SK-N-SH (cell line): ENCODE measurements around the gene VRK2. TPM values are rescaled to one million over a fixed set of nuclear protein-coding genes. Genes with fewer than 3 reads are reported as not detected.

Experiments
- CTCF ChIA-PET: fragments of 300-600, 350-600 bp; formaldehyde crosslinking; extraction: SDS; loops from one replicate; lab custom pipeline; 2021; lab: Yijun Ruan, JAX
- POLR2A ChIA-PET: fragments of 350-600 bp; sonication (Branson Sonifier 250); formaldehyde crosslinking; extraction: SDS; loops from one replicate; lab custom pipeline; 2020; ENCODE audit warnings: antibody characterized with exemption, inconsistent platforms; lab: Yijun Ruan, JAX
- DNase-seq: peaks from one replicate; pipeline ENCODE4 v3.0.0; 2012
- H2AFZ ChIP-seq: fragments of 200-600 bp; sonication (generic); 2 replicates; pipeline ENCODE4 v1.8.1; 2016; ENCODE audit warnings: antibody characterized with exemption, mild to moderate bottlenecking, low read depth
- H3F3A ChIP-seq: fragments of 200-600 bp; sonication (generic); replicated peaks from 2 replicates; pipeline ENCODE3; 2016; ENCODE audit warnings: antibody characterized with exemption, mild to moderate bottlenecking; ENCODE audit not compliant: insufficient read depth
- H3K27ac ChIP-seq, 2 experiments: fragments of 200-500 bp in 1 of 2; fragments of 200-600 bp in 1 of 2; sonication (Bioruptor generic) in 1 of 2; sonication (generic), shearing (Covaris generic) in 1 of 2; 2 replicates each; pipeline versions ENCODE4 v1.5.1 to v1.6.1; 2014 to 2016; ENCODE audit warnings: low read depth in 2 of 2, inconsistent platforms in 1 of 2, low read length in 1 of 2, mild to moderate bottlenecking in 1 of 2, mixed read lengths in 1 of 2
- H3K27me3 ChIP-seq: fragments of 200-600 bp; sonication (generic), shearing (Covaris generic); 2 replicates; pipeline ENCODE4 v1.6.1; 2016; ENCODE audit warnings: mixed run types; ENCODE audit not compliant: insufficient read depth
- H3K36me3 ChIP-seq, 2 experiments: fragments of 200-500 bp in 1 of 2; fragments of 200-600 bp in 1 of 2; sonication (Bioruptor generic) in 1 of 2; sonication (generic) in 1 of 2; replicated peaks in 1 of 2; 2 replicates each; pipeline versions ENCODE3 to v1.5.1; 2014 to 2016; ENCODE audit warnings: low read length in 1 of 2, mild to moderate bottlenecking in 1 of 2; ENCODE audit not compliant: insufficient read depth in 2 of 2, control insufficient read depth in 1 of 2
- H3K4me1 ChIP-seq, 2 experiments: fragments of 200-500 bp in 1 of 2; fragments of 200-600 bp in 1 of 2; sonication (Bioruptor generic) in 1 of 2; sonication (generic), shearing (Covaris generic) in 1 of 2; 2 replicates each; pipeline versions ENCODE4 v1.5.1 to v1.6.1; 2014 to 2016; ENCODE audit warnings: low read depth in 1 of 2, low read length in 1 of 2, mixed run types in 1 of 2; ENCODE audit not compliant: insufficient read depth in 2 of 2, control insufficient read depth in 1 of 2
- H3K4me2 ChIP-seq: fragments of 200-600 bp; sonication (generic), shearing (Covaris generic); 2 replicates; pipeline ENCODE4 v1.6.1; 2017; ENCODE audit warnings: mixed run types
- H3K4me3 ChIP-seq, 2 experiments: fragments of 200-500 bp in 1 of 2; fragments of 200-600 bp in 1 of 2; sonication (Bioruptor generic) in 1 of 2; sonication (generic), shearing (Covaris generic) in 1 of 2; 2 replicates each; pipeline versions ENCODE4 v1.5.1 to v1.8.1; 2014 to 2016; ENCODE audit warnings: low read depth in 2 of 2, inconsistent platforms in 1 of 2, low read length in 1 of 2, mild to moderate bottlenecking in 1 of 2, mixed read lengths in 1 of 2, moderate library complexity in 1 of 2
- H3K79me2 ChIP-seq: fragments of 200-600 bp; sonication (generic); 2 replicates; pipeline ENCODE4 v1.8.1; 2017; ENCODE audit warnings: mild to moderate bottlenecking; ENCODE audit not compliant: insufficient read depth
- H3K9ac ChIP-seq: fragments of 200-600 bp; sonication (generic); 2 replicates; pipeline ENCODE4 v1.6.1; 2017; ENCODE audit warnings: mixed run types
- H3K9me2 ChIP-seq: fragments of 200-600 bp; sonication (generic); 2 replicates; pipeline ENCODE4 v1.6.1; 2017; ENCODE audit warnings: mixed run types
- H3K9me3 ChIP-seq: fragments of 200-600 bp; sonication (generic); 2 replicates; pipeline ENCODE4 v1.6.1; 2017; ENCODE audit warnings: mixed run types, mild to moderate bottlenecking, moderate library complexity
- H4K20me1 ChIP-seq: fragments of 200-600 bp; sonication (generic); 2 replicates; pipeline ENCODE4 v1.6.1; 2017; ENCODE audit warnings: mild to moderate bottlenecking, mixed run types; ENCODE audit not compliant: insufficient read depth
- CHD2 ChIP-seq: fragments of 150-350 bp; IDR thresholded peaks from 2 replicates; pipeline ENCODE4 v1.6.1; 2018; ENCODE audit warnings: low read length; ENCODE audit not compliant: partially characterized antibody
- ELF1 ChIP-seq: IDR thresholded peaks from 2 replicates; pipeline ENCODE4 v1.4.0; 2012
- EZH2phosphoT487 ChIP-seq: fragments of 200-600 bp; sonication (generic); IDR thresholded peaks from 2 replicates; pipeline ENCODE4 v1.6.1; 2017; ENCODE audit warnings: low read depth, mixed run types, mild to moderate bottlenecking, antibody characterized with exemption, moderate library complexity, borderline replicate concordance
- FOSL2 ChIP-seq: IDR thresholded peaks from 2 replicates; pipeline ENCODE4 v1.4.0; 2012; ENCODE audit warnings: low read depth, mild to moderate bottlenecking, moderate library complexity, borderline replicate concordance
- FOXM1 ChIP-seq: IDR thresholded peaks from 2 replicates; pipeline ENCODE4 v1.4.0; 2012; ENCODE audit warnings: low read depth, mild to moderate bottlenecking
- GATA2 ChIP-seq: sonication (generic); formaldehyde crosslinking; IDR thresholded peaks from 2 replicates; pipeline ENCODE4 v1.5.0; 2020; ENCODE audit warnings: mild to moderate bottlenecking, missing genetic modification reagents
- MEF2A ChIP-seq: IDR thresholded peaks from 2 replicates; pipeline ENCODE4 v1.4.0; 2012; ENCODE audit warnings: low read depth, borderline replicate concordance
- MXI1 ChIP-seq: IDR thresholded peaks from 2 replicates; pipeline ENCODE4 v1.6.1; 2012; ENCODE audit warnings: mild to moderate bottlenecking, low read depth, low read length, improper control_type of control experiment
- NFIC ChIP-seq: IDR thresholded peaks from 2 replicates; pipeline ENCODE4 v1.4.0; 2012; ENCODE audit warnings: borderline replicate concordance
- NRF1 ChIP-seq: IDR thresholded peaks from 2 replicates; pipeline ENCODE4 v1.6.1; 2012; ENCODE audit warnings: low read depth, mild to moderate bottlenecking, low read length
- POLR2AphosphoS5 ChIP-seq: IDR thresholded peaks from 2 replicates; pipeline ENCODE4 v1.6.1; 2012; ENCODE audit warnings: low read depth, low read length
- RAD21 ChIP-seq: IDR thresholded peaks from 2 replicates; pipeline ENCODE4 v1.6.1; 2012; ENCODE audit warnings: mild to moderate bottlenecking, low read length
- RFX5 ChIP-seq: IDR thresholded peaks from 2 replicates; pipeline ENCODE4 v1.6.1; 2012; ENCODE audit warnings: mild to moderate bottlenecking, improper control_type of control experiment, low read length
- SIN3A ChIP-seq: IDR thresholded peaks from 2 replicates; pipeline ENCODE4 v1.6.1; 2012; ENCODE audit warnings: low read depth, mild to moderate bottlenecking, low read length, moderate library complexity, borderline replicate concordance
- SMC3 ChIP-seq: IDR thresholded peaks from 2 replicates; pipeline ENCODE4 v1.6.1; 2012; ENCODE audit warnings: low read depth, low read length, improper control_type of control experiment
- TAF1 ChIP-seq: IDR thresholded peaks from 2 replicates; pipeline ENCODE4 v1.6.1; 2012; ENCODE audit warnings: low read depth, mild to moderate bottlenecking, low read length, moderate library complexity, borderline replicate concordance
- TEAD4 ChIP-seq: IDR thresholded peaks from 2 replicates; pipeline ENCODE4 v1.4.0; 2012; ENCODE audit warnings: mild to moderate bottlenecking, borderline replicate concordance; ENCODE audit not compliant: insufficient read depth
- WGBS: methylation state at CpG from one replicate; pipeline ENCODE4 v1.1.6; 2017; ENCODE audit warnings: low lambda C conversion rate; 5-methylcytosine and 5-hydroxymethylcytosine counted together
- polyA plus RNA-seq, 3 experiments: library from polyadenylated mRNA; depleted of rRNA; stranded (reverse); fragments of >200 nt; gene quantifications; 2 replicates each; pipeline ENCODE4 v1.2.3, GENCODE V29; 2012
- TF ChIP-seq, protein P1 (sequence below): IDR thresholded peaks from 2 replicates; pipeline ENCODE4 v1.4.0; 2012; ENCODE audit warnings: low read depth, borderline replicate concordance
- TF ChIP-seq, protein P2 (sequence below): IDR thresholded peaks from 2 replicates; pipeline ENCODE4 v1.4.0; 2012; ENCODE audit warnings: low read depth
- TF ChIP-seq, protein P3 (sequence below): IDR thresholded peaks from 2 replicates; pipeline ENCODE4; 2012
- TF ChIP-seq, protein P4 (sequence below): fragments of 150-350 bp; IDR thresholded peaks from 2 replicates; pipeline ENCODE4 v1.6.1; 2016; ENCODE audit warnings: mild to moderate bottlenecking, low read depth, low read length
- TF ChIP-seq, protein P5 (sequence below): IDR thresholded peaks from 2 replicates; pipeline ENCODE4 v1.6.1; 2012; ENCODE audit warnings: mild to moderate bottlenecking, low read depth, low read length, moderate library complexity

Gene VRK2
- polyA plus RNA-seq, 1 of the 3 experiments (the other 2 are of a cell fraction), result not detected

DNA sequence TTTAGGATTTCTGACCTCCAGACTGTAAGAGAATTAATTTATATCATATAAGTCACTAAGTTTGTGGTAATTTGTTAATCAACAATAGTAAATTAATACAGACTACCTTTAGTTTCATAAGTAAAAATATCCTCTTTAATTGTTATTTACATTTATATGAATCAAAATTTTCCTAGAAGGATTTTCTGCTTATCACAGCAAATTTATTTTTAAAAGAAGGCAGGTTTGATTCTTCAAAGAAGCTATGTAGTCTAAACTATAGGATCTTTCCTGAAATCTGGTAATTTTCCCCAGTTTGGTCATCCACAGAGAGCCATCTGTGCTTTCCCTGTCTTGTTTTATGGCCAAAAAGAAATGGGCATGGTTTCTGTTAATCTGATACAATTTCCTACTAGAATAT, 13.1 kb upstream of the VRK2 start:
- DNase-seq, result no peak
- Histone ChIP-seq H3K9me3 (no peaks in the 10 kb centered on the region), H3K27ac (no peak overlapping the region), H3K9ac (no peak overlapping the region), H3K4me1 (no peaks in the 10 kb centered on the region), H3K36me3 (no peaks in the 10 kb centered on the region), H3K27me3 (no peaks in the 10 kb centered on the region), H3K4me3 (no peak overlapping the region), H2AFZ (no peak overlapping the region), H3K79me2 (no peaks in the 10 kb centered on the region), H3F3A (peaks cover 2% of the 10 kb centered on the region), H3K9me2 (no peaks in the 10 kb centered on the region), H3K4me2 (no peak overlapping the region), H4K20me1 (no peaks in the 10 kb centered on the region)
- ChIA-PET CTCF (interaction anchor here (0.6 kb wide), 1 partner anchor 11 kb away, joined by 3 read pairs; no protein-coding TSS in a partner anchor), POLR2A (no interaction called here)
- no peak for TF ChIP-seq SIN3A
- no peak for TF ChIP-seq POLR2AphosphoS5
- TF ChIP-seq FOXM1, result no peak
- TF ChIP-seq MEF2A, result no peak
- no peak for TF ChIP-seq TEAD4
- TF ChIP-seq, protein P1, sequence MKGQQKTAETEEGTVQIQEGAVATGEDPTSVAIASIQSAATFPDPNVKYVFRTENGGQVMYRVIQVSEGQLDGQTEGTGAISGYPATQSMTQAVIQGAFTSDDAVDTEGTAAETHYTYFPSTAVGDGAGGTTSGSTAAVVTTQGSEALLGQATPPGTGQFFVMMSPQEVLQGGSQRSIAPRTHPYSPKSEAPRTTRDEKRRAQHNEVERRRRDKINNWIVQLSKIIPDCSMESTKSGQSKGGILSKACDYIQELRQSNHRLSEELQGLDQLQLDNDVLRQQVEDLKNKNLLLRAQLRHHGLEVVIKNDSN, result no peak
- TF ChIP-seq, protein P2, sequence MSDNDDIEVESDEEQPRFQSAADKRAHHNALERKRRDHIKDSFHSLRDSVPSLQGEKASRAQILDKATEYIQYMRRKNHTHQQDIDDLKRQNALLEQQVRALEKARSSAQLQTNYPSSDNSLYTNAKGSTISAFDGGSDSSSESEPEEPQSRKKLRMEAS, result no peak

DNA sequence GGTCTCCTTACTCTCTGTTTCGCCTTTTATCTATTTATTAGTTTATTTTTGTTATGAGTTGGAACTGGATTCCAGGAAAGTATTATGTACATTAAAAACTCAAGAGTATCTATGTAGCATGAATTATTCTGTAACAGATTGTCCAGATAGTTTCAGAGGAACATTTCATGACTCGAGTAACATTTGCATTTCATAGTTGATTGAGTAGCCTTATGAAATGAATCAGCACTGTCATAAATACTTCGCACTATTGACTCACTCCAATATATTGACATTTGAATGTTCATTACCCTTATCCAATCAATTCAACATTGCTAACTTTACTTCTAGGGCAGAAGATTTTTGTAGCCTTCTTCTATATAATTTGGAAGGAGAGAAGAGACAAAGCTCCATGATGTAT, 11.3 kb upstream of the VRK2 start:
- ChIA-PET CTCF (no interaction called here), POLR2A (no interaction called here)
- no peak overlapping the region for H3K9ac ChIP-seq
- H3K27me3 ChIP-seq, result no peaks in the 10 kb centered on the region
- WGBS, result 71% methylated on average over 3 of the region's 3 CpGs
- H3K27ac ChIP-seq, result no peak overlapping the region
- H4K20me1 ChIP-seq, result no peaks in the 10 kb centered on the region
- no peaks in the 10 kb centered on the region for H3K79me2 ChIP-seq
- DNase-seq, result no peak
- H3K9me2 ChIP-seq, result no peaks in the 10 kb centered on the region
- H3K4me3 ChIP-seq, result no peak overlapping the region
- no peak overlapping the region for H3K4me2 ChIP-seq
- H2AFZ ChIP-seq, result no peak overlapping the region
- H3K9me3 ChIP-seq, result no peaks in the 10 kb centered on the region
- 0 out of 4 replicates have a peak, but pooled peaks cover 0 to 3% of the 10 kb centered on the region in 2 experiments for H3K4me1 ChIP-seq
- peaks cover 13% of the 10 kb centered on the region for H3F3A ChIP-seq
- no peaks in the 10 kb centered on the region for H3K36me3 ChIP-seq
- TF ChIP-seq, protein P3, sequence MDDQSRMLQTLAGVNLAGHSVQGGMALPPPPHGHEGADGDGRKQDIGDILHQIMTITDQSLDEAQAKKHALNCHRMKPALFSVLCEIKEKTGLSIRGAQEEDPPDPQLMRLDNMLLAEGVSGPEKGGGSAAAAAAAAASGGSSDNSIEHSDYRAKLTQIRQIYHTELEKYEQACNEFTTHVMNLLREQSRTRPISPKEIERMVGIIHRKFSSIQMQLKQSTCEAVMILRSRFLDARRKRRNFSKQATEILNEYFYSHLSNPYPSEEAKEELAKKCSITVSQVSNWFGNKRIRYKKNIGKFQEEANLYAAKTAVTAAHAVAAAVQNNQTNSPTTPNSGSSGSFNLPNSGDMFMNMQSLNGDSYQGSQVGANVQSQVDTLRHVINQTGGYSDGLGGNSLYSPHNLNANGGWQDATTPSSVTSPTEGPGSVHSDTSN, result no peak
- TF ChIP-seq EZH2phosphoT487 (no peak), RAD21 (no peak), ELF1 (no peak), CHD2 (no peak), TAF1 (no peak), FOXM1 (no peak), NFIC (no peak), NRF1 (no peak), RFX5 (no peak), GATA2 (no peak), SMC3 (no peak), MXI1 (no peak), FOSL2 (no peak)
- TF ChIP-seq, protein P1, result no peak
- TF ChIP-seq, protein P4, sequence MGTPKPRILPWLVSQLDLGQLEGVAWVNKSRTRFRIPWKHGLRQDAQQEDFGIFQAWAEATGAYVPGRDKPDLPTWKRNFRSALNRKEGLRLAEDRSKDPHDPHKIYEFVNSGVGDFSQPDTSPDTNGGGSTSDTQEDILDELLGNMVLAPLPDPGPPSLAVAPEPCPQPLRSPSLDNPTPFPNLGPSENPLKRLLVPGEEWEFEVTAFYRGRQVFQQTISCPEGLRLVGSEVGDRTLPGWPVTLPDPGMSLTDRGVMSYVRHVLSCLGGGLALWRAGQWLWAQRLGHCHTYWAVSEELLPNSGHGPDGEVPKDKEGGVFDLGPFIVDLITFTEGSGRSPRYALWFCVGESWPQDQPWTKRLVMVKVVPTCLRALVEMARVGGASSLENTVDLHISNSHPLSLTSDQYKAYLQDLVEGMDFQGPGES, result no peak
- TF ChIP-seq, protein P5, sequence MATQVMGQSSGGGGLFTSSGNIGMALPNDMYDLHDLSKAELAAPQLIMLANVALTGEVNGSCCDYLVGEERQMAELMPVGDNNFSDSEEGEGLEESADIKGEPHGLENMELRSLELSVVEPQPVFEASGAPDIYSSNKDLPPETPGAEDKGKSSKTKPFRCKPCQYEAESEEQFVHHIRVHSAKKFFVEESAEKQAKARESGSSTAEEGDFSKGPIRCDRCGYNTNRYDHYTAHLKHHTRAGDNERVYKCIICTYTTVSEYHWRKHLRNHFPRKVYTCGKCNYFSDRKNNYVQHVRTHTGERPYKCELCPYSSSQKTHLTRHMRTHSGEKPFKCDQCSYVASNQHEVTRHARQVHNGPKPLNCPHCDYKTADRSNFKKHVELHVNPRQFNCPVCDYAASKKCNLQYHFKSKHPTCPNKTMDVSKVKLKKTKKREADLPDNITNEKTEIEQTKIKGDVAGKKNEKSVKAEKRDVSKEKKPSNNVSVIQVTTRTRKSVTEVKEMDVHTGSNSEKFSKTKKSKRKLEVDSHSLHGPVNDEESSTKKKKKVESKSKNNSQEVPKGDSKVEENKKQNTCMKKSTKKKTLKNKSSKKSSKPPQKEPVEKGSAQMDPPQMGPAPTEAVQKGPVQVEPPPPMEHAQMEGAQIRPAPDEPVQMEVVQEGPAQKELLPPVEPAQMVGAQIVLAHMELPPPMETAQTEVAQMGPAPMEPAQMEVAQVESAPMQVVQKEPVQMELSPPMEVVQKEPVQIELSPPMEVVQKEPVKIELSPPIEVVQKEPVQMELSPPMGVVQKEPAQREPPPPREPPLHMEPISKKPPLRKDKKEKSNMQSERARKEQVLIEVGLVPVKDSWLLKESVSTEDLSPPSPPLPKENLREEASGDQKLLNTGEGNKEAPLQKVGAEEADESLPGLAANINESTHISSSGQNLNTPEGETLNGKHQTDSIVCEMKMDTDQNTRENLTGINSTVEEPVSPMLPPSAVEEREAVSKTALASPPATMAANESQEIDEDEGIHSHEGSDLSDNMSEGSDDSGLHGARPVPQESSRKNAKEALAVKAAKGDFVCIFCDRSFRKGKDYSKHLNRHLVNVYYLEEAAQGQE, result no peak
